Mononuclear cell (primary cell): ENCODE data around the gene MPPED1. TPM values are rescaled to one million over a fixed set of nuclear protein-coding genes. Genes with fewer than 3 reads are reported as not detected.

Source experiments
- H3K27me3 ChIP-seq: 2 replicates; pipeline ENCODE4 v1.6.0; 2011; ENCODE audit warnings: low read length, control low read depth; ENCODE audit not compliant: insufficient read depth
- H3K4me1 ChIP-seq: 2 replicates; pipeline ENCODE4 v1.5.1; 2011; ENCODE audit warnings: mild to moderate bottlenecking, low read length, control low read depth; ENCODE audit not compliant: insufficient read depth
- H3K4me3 ChIP-seq: 2 replicates; pipeline ENCODE4 v1.5.1; 2011; ENCODE audit warnings: mild to moderate bottlenecking, low read length, moderate library complexity
- H3K9me3 ChIP-seq: 2 replicates; pipeline ENCODE4 v1.5.1; 2011; ENCODE audit warnings: low read depth, mild to moderate bottlenecking, control low read depth, low read length
- total RNA-seq: library from RNA; depleted of rRNA; stranded (reverse); fragments of >200 nt; gene quantifications from one replicate; pipeline ENCODE4 v1.2.3, GENCODE V29; 2012

MPPED1 gene
- total RNA-seq, 1 donor: not detected

GRCh38 chr22:43399338-43399979 lies 12.4 kb upstream of the MPPED1 start:
- Histone ChIP-seq H3K9me3 (no peaks in the 10 kb centered on the region), H3K4me1 (no peaks in the 10 kb centered on the region), H3K4me3 (no peak overlapping the region), H3K27me3 (no peaks in the 10 kb centered on the region)

- Histone ChIP-seq H3K27me3 (no peaks in the 10 kb centered on the region), H3K9me3 (no peaks in the 10 kb centered on the region), H3K4me3 (no peak overlapping the region), H3K4me1 (no peaks in the 10 kb centered on the region)
Observed at GRCh38 chr22:43399980-43400358, 11.8 kb upstream of the MPPED1 start.

DNA sequence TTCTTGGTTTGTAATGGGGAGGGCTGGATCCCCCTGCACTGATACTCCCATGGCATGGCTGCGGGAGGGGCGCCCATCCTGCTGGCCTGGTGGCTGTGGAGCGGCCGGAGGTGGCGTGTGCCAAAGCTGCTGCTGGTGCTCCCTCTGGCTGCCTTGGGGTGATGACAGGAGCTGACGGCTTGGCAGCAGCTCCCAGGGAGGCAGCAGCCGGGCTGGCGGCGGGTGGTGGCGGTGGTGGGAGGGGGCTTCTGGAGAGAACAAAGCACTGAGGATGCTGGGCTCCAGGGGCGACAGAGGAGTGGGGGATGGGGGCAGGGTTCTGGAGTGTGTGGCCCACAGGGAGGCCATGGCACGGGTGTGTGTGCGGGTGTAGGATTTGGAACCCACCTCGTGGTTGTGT lies 11.4 kb upstream of the MPPED1 start:
- Histone ChIP-seq H3K9me3 (no peaks in the 10 kb centered on the region), H3K4me1 (no peaks in the 10 kb centered on the region), H3K27me3 (no peaks in the 10 kb centered on the region), H3K4me3 (no peak overlapping the region)

- Histone ChIP-seq H3K27me3 (no peaks in the 10 kb centered on the region), H3K4me1 (no peaks in the 10 kb centered on the region), H3K4me3 (no peak overlapping the region), H3K9me3 (no peaks in the 10 kb centered on the region)
Observed at GRCh38 chr22:43401233-43401632, 10.6 kb upstream of the MPPED1 start.

GRCh38 chr22:43401661-43402060 lies 10.2 kb upstream of the MPPED1 start:
- Histone ChIP-seq H3K4me1 (no peaks in the 10 kb centered on the region), H3K27me3 (no peaks in the 10 kb centered on the region), H3K4me3 (no peak overlapping the region)

GRCh38 chr22:43402128-43402527 lies 9.7 kb upstream of the MPPED1 start:
- Histone ChIP-seq H3K4me1 (no peaks in the 10 kb centered on the region), H3K27me3 (no peaks in the 10 kb centered on the region), H3K9me3 (no peaks in the 10 kb centered on the region), H3K4me3 (no peak overlapping the region)

More at GRCh38 chr22:43401661-43402060, 10.2 kb upstream of the MPPED1 start:
- H3K9me3 ChIP-seq: no peaks in the 10 kb centered on the region

GRCh38 chr22:43404673-43405385 lies 7.0 kb upstream of the MPPED1 start:
- Histone ChIP-seq H3K27me3 (peaks cover 5% of the 10 kb centered on the region), H3K4me3 (no peak overlapping the region), H3K9me3 (no peaks in the 10 kb centered on the region), H3K4me1 (no peaks in the 10 kb centered on the region)

- H3K9me3 ChIP-seq: no peaks in the 10 kb centered on the region
- no peaks in the 10 kb centered on the region for H3K4me1 ChIP-seq
- H3K27me3 ChIP-seq: peaks cover 11% of the 10 kb centered on the region
- no peak overlapping the region for H3K4me3 ChIP-seq
Observed at GRCh38 chr22:43406186-43406790, 5.5 kb upstream of the MPPED1 start.

DNA sequence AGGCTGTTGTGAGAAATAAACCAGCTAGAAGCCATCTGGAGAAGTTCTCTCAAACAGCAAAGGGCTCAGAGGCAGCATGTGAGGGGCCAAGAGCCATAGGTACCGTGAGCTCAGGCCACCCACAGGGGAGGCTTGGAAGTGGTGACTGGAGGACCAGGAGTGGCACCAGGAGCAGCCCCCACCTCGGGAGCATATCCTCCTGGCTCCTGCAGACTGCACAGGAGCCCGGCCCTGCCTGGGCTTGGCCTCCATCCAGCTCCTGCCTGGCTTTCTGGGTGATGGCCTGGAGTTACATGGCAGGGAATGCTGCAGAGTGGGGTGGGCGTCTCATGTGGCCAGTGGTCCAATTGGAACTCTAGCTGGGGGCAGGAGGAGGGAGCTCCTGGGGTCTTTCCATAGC lies 4.2 kb upstream of the MPPED1 start:
- Histone ChIP-seq H3K4me1 (no peaks in the 10 kb centered on the region), H3K9me3 (no peaks in the 10 kb centered on the region), H3K4me3 (no peak overlapping the region), H3K27me3 (peaks cover 14% of the 10 kb centered on the region)

DNA sequence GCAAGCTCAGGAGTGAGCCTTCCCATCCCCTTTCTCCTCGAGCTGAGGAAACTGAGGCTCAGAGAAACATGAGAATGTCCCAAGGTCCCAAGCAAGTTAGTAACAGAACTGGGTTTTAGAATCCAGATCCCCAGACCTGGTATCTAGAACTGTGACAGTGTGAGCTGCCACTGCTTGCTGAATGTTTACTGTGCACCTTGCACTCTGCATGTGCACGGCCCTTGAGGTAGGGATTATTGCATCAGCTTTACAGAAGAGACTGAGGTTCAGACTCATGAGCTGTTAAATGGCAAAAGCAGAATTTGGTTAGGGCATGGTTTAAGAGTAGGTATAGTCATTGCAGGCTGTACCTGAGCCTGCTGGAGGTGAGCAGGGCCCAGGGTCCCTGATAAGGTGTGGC lies 3.8 kb upstream of the MPPED1 start:
- H3K27me3 ChIP-seq: peaks cover 18% of the 10 kb centered on the region
- no peaks in the 10 kb centered on the region for H3K9me3 ChIP-seq
- no peaks in the 10 kb centered on the region for H3K4me1 ChIP-seq
- no peak overlapping the region for H3K4me3 ChIP-seq

DNA sequence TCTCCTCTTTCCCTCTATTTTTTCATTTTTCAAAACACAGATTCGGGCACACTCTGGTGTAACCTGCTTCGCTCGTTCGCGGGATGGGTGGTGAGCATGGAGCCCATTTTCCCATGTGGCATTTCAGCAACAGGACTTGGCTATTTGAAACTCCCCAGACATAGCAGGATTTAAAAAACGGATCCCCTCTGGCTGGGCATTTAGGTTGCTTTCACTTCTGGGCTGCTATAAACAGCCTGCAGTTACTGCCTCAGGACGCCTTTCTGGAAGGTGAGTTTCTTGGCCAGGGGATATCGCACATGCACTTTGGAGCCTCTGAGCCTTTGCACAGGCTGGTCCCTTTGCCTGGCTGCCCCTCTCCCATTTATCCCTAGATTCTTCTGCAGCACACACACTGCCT lies 2.8 kb upstream of the MPPED1 start:
- no peak overlapping the region for H3K4me3 ChIP-seq
- no peaks in the 10 kb centered on the region for H3K4me1 ChIP-seq
- peaks cover 25% of the 10 kb centered on the region for H3K27me3 ChIP-seq
- no peaks in the 10 kb centered on the region for H3K9me3 ChIP-seq

GRCh38 chr22:43409800-43410199 lies 2.0 kb upstream of the MPPED1 start:
- no peak overlapping the region for H3K4me3 ChIP-seq
- no peaks in the 10 kb centered on the region for H3K9me3 ChIP-seq
- peaks cover 30% of the 10 kb centered on the region for H3K27me3 ChIP-seq
- no peaks in the 10 kb centered on the region for H3K4me1 ChIP-seq

GRCh38 chr22:43411040-43411868 lies 560 bp upstream of the MPPED1 start:
- Histone ChIP-seq H3K9me3 (no peaks in the 10 kb centered on the region), H3K4me1 (no peaks in the 10 kb centered on the region), H3K27me3 (peaks cover 30% of the 10 kb centered on the region), H3K4me3 (no peak overlapping the region)

DNA sequence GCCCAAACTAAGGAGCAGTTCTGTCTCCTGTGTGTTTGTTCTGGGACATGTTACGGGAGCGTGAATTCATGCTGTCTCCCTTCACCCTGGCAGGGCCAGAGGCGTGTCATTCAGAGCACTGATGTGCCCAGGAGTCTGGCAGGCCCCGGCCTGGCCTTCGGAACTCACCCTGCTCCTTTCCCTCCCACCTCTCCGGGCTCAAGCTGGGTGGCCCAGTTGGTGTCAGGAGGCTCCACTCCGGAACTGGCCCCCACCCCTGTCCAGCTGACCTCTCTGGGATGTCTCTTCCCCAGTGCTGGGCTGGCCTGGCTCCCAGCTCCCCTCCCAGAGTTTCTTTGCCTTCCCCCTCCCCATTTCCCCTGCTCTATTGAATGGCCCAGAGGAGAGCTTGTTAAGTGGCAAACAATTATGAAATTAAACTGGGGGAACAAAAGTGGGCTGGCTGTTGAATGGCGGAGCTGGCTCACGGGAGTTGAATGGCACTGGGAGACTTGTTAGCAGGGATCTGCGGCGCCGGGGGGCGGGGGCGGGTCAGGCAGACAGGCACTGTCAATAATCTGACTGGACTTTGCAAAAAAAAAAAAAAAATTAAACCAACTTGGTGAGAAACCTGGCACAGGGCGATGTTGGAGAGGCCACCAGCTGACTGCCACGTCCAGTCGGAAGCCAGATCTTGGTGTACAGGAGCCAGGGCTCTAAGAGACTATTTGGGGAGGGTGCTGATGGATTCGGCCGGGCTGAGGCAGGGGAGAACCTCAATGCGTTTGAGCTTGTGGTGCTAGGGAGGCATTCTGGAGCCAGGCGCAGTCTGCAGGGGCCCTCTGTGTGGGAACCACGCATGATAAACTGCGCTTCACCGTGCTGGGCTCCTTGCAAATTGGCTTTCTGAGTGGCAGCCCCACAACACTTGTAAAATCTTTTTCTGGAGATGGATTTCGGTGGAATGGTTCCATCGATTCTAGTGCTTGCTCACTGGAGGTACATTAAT lies 1.3 kb downstream of the MPPED1 start:
- peaks cover 30% of the 10 kb centered on the region for H3K27me3 ChIP-seq
- H3K4me1 ChIP-seq: no peaks in the 10 kb centered on the region
- no peak overlapping the region for H3K4me3 ChIP-seq
- no peaks in the 10 kb centered on the region for H3K9me3 ChIP-seq
